Anterior cingulate cortex (tissue), 58 donors: ENCODE results near the gene IRF2BP1.
A peak's percentile ranks its signal among the peaks of the same experiment; 100 is the strongest.

Source experiments
- DNase-seq, 58 donors: peaks; one replicate each; lab custom pipeline; 2025; lab: John Stamatoyannopoulos, UW

The IRF2BP1 gene, protein sequence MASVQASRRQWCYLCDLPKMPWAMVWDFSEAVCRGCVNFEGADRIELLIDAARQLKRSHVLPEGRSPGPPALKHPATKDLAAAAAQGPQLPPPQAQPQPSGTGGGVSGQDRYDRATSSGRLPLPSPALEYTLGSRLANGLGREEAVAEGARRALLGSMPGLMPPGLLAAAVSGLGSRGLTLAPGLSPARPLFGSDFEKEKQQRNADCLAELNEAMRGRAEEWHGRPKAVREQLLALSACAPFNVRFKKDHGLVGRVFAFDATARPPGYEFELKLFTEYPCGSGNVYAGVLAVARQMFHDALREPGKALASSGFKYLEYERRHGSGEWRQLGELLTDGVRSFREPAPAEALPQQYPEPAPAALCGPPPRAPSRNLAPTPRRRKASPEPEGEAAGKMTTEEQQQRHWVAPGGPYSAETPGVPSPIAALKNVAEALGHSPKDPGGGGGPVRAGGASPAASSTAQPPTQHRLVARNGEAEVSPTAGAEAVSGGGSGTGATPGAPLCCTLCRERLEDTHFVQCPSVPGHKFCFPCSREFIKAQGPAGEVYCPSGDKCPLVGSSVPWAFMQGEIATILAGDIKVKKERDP

DNA sequence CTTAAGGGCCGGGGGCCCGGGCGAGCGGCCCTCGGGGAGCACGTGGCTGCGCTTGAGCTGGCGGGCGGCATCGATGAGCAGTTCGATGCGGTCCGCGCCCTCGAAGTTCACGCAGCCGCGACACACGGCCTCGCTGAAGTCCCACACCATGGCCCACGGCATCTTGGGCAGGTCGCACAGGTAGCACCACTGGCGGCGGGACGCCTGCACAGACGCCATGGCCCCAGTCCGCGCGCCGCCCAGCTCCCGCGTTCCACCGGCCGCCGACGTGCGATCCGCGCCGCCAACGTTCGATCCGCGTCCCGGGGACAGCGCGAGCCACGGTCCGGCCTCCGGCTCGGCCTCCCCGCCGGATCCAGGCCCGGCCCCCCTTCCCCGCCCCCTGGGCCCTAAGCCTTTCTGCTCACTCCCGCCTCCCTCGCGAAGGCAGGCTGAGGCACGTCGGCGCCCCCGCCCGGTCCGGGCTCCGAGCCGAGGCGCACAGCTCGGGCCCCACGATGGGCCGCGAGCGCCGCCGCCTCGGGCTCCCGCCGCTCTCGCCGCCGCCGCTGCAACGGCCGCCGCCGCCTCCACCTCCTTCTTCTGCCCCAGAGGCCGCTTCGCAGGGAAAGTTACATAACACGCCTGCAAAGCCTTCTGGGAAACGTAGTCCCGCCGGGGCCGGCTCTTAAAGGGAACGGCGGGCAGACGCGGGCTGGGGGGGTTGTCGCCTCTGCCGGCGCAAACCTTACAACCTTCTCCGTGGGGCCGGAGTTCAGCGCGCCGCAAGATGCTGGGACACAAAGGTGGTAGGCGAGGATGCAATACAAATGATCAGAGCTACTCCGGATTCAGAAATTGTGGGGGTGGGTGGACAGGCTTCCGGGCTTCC lies at the start of gene IRF2BP1:
Gene IRF2BP1 (minus strand): TSS at position 586 of the 871 bp plus-strand sequence. CDS start 367 bp downstream, at position 219.
- DNase-seq: peak in 57 of 58 donors; percentile 62 to 93 (median 86)

GRCh38 chr19:45935267-45935666 lies 49.3 kb upstream of the IRF2BP1 start:
- no peak for DNase-seq

DNA sequence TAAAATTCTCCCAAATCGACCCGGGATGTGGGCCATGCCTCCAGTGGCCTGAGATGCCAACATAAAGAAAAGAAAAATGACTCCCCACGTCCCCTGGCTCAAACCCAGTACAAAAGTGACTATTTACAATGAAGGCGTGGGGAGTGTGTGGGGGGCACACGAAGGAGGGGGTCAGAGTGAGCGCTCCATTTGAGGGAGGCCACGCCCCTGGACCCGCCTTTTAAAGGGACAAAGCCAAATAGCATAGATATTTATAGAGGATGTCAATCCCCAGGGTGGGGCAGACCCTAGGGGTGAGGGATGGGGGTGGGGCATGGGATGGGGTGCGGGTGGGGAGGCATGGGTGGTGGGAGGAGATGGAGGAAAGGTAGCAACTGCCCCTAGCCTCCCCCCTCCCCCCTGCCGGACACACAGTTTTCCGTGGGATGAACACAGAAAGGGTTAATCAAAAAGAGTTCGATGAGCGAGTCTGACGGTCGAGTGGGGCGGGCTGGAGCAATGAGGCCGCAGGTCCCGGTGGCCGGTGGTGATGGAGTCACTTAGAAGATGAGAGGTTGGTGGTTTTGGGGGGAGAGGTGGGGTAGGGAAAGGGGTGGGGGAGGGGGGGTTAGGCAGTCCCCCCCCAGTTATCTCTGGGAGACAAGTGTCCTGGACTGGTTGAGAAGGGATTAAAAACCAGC lies 48.8 kb upstream of the IRF2BP1 start:
- DNase-seq: no peak

- DNase-seq: no peak
These were observed 47.8 kb upstream of the IRF2BP1 start for GRCh38 chr19:45933759-45934158.

DNA sequence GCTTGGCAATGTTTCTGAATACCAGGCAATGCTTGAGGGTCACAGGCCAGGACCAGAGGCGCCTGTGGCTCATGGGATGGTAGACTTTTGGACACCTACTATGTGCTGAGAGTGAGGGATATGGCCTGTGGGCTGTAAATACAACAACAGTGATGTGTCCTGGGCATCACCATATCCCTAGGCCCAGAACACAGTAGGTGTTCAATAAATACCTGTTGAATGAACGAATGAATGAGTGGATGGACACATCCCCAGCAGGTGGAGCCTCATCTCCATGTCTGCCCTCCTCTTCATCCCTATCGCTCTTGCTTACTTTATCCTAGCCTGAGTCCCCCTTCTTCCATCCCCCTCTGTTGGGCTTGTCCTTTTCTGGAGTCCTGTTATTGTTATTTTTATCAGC lies 45.1 kb upstream of the IRF2BP1 start:
- no peak for DNase-seq

- no peak for DNase-seq
These were observed 43.3 kb upstream of the IRF2BP1 start for GRCh38 chr19:45929247-45929646.

DNA sequence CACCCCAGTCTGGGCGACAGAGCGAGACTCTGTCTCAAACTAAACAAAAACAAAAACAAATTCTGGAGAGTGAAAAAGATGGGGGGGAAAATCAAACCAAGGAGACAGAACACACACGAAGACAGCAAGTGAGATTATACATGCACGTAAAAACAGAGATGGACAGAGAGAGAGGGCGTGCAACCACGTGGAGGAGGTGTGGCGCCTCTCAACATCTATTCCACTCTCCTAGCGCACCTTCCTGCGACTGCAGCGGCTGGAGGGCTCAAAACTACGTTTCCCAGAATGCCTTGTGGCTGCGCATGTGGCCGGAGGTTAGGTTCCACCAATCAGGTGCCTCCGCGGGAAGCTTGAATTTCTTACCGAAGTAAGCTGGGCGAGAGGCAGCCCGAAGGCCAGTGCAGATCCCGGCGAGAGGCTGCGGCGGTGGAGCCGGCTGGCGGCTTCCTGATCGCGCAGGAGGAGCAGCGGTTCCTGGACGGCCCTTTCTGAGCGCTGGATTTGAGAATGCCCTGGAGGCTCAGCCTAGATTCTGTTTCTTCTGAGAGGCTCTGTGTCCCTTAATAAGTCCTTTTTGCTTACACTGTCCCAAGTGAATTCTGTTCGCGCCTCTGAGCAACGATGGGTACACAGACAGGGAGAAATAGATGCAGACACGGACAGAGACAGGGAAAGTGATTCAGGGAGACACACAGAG lies 41.8 kb upstream of the IRF2BP1 start:
- peak in 57 of 58 donors; percentile 6 to 89 (median 73) for DNase-seq

DNA sequence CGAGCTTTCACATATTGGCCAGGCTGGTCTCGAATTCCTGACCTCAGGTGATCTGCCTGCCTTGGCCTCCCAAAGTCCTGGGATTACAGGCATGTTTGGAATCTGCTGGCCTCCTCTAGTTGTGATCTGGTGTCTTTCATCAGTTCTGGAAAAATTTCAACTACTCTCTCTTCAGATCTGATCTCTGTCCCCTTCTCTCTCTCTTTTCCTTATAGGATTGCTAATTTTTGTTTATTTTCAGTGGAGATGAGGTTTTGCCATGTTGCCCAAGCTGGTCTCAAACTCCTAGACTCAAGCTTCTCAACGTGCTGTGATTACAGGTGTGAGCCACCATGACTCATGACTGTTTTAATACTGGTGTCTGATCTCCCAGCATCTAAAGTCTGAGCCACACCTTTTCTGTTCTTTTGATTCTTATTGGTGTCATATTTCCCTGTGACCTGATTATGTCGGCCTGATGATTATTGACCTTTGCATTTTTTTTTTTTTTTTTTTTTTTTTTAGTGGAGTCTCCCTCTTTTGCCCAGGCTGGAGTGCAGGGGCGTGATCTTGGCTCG lies 39.0 kb upstream of the IRF2BP1 start:
- no peak for DNase-seq

- DNase-seq: no peak
These were observed 36.3 kb upstream of the IRF2BP1 start for GRCh38 chr19:45922281-45922680.

DNA sequence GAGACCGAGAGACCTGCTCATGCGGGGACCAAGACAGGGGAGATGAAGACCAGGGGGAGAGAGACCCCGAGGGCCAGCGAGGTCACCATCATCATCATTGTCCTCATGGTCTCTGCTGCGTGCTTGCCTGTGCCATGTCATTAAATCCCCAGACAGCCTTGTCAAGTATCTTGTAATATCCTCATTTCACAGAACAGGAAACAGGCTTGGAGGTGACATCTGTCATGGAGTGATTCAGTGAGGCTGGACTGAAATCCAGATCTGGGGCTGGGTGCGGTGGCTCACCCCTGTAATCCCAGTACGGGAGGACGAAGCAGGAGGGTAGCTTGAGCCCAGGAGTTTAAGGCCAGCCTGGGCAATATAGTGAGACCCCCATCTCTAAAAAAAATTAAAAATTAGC lies 34.5 kb upstream of the IRF2BP1 start:
- DNase-seq: no peak

GRCh38 chr19:45919678-45920077 lies 33.7 kb upstream of the IRF2BP1 start:
- DNase-seq: peak in 35 of 58 donors; percentile 6 to 82 (median 37)

DNA sequence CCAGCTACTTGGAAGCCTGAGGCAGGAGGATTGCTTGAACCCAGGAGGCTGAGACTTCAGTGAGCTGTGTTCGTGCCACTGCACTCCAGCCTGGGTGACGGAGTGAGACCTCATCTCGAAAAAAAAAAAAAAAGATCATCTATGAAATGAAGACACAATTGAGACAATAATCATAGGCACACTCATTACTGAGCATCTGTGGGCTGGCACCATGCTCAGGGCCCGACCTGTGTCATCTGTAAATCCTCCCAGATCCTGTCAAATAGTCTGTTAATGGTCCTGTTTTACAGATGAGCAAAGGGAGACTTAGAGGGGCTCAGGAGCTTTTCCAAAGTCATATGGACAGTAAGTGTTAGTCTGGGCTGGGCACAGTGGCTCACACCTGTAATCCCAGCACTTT lies 32.8 kb upstream of the IRF2BP1 start:
- no peak for DNase-seq

DNA sequence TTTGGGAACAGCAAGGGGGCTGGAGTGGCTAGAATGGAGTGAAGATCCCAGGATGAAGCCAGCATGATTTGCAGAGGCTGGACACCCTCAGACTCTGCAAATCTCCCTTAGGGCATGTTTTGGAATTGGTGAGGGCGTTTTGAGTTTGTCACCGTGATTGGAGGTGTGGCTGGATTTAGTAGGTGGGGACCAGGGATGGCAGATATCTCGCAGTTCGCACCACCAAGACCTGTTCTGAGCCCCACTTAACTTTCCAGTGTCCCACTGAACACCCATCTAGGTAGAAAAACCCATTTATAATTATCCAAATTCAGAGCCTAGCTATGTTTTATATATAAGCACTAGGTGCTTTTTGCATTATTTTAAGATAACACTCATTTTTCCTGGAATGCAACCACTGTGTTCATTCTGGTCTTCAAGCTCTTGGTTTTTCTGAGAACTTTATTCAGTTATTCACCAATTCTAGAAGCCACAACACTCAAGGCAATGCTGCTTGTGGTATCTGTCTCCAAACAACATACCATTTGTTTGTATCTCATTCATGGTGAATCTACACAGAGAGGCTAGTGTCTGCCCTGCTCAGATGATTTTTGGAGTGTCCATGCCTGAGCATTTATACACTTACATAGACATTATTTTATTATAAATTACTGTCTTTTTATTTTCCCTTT lies 31.6 kb upstream of the IRF2BP1 start:
- peak in 9 of 58 donors; percentile 15 to 72 (median 33) for DNase-seq

- peak in 1 of 58 donors; percentile 6 for DNase-seq
These were observed 28.2 kb upstream of the IRF2BP1 start, which contains the start of gene NANOS2 for GRCh38 chr19:45913874-45914830. Gene NANOS2 (minus strand): TSS chr19:45914778. CDS start chr19:45914693, 85 bp downstream.

GRCh38 chr19:45911291-45911690 lies 25.4 kb upstream of the IRF2BP1 start:
- DNase-seq: no peak

- DNase-seq: no peak
These were observed 23.0 kb upstream of the IRF2BP1 start for GRCh38 chr19:45908956-45909355.

DNA sequence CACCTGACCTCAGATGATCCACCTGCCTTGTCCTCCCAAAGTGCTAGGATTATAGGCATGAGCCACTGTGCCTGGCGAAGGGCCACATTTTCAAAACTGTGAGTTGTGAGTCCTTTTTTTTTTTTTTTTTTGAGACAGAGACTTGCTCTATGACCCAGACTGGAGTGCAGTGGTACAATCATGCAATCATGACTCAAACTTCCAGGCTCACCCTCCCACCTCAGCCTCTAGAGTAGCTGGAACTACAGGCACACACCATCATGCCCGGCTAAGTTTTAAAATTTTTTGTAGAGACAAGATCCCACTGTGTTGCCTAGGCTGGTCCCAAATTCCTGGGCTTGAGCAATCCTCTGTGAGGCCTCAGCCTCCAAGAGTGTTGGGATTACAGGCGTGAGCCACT lies 20.3 kb upstream of the IRF2BP1 start:
- no peak for DNase-seq

DNA sequence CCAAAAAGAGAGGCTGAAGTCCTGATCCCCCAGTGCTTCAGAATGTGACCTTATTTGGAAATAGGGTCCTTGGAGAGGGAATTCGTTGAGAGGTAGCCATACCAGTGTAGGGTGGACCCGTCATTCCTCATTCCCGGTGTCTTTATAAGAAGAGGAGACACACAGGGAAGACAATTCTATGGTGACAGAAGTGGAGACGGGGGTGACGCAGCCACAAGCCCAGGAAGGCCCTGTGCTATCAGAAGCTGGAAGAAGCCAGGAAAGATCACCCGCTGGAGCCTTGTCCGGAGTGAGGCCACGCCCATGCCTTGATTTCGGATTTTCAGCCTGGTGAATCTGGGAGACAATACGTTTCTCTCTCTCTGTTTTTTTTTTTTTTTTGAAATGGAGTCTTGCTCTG lies 19.1 kb upstream of the IRF2BP1 start:
- DNase-seq: no peak
